SIG-M5 treated with dmso at 0.1 percent for 504 hours (cell line): Measurements from ENCODE around the gene CX3CR1.
A peak's percentile ranks its signal among the peaks of the same experiment; 100 is the strongest.

Source experiments
- DNase-seq: peaks from one replicate; lab custom pipeline; 2025; ENCODE audit not compliant: unreplicated experiment; lab: John Stamatoyannopoulos, UW

Gene CX3CR1

GRCh38 chr3:39224288-39224687, 55.5 kb downstream of the CX3CR1 start:
- DNase-seq, result no peak

GRCh38 chr3:39222939-39223338, 56.9 kb downstream of the CX3CR1 start:
- DNase-seq, result no peak

GRCh38 chr3:39222462-39222861, 57.4 kb downstream of the CX3CR1 start:
- DNase-seq, result no peak

GRCh38 chr3:39221141-39221530, 58.7 kb downstream of the CX3CR1 start:
- DNase-seq, result no peak

GRCh38 chr3:39220407-39221140, 59.3 kb downstream of the CX3CR1 start:
- peak; percentile 84 for DNase-seq

GRCh38 chr3:39219702-39220101, 60.1 kb downstream of the CX3CR1 start:
- no peak for DNase-seq

GRCh38 chr3:39216176-39216790, 63.6 kb downstream of the CX3CR1 start:
- DNase-seq, result peak; percentile 95

GRCh38 chr3:39213613-39214012, 66.2 kb downstream of the CX3CR1 start:
- DNase-seq, result no peak
